22Rv1 (cell line): ENCODE results near the gene TNRC6A.

Source experiments
- CTCF ChIP-seq: fragments of 450-650 bp; IDR thresholded peaks from 2 replicates; pipeline ENCODE4 v1.5.1; 2017; ENCODE audit warnings: mild to moderate bottlenecking
- ZFX ChIP-seq: fragments of 450-650 bp; IDR thresholded peaks from 2 replicates; pipeline ENCODE4 v1.6.1; 2017; ENCODE audit warnings: antibody characterized with exemption, borderline replicate concordance

- TF ChIP-seq CTCF, result no peak
- TF ChIP-seq ZFX, result no peak
Measured at GRCh38 chr16:24822542-24822941, 93.1 kb downstream of the TNRC6A start.
